Measurements from ENCODE around the gene FAM234A.

Gene FAM234A

GRCh38 chr16:273547-274421, 39.2 kb downstream of the FAM234A start:
- Histone ChIP-seq H3K27ac (ENCODE audit: low read length) (no peak overlapping the region), H3K27me3 (ENCODE audit: control insufficient read depth in 1 of 2, insufficient read depth in 2 of 2, low read length in 2 of 2) (peaks cover 4 to 10% of the 10 kb centered on the region in 2 donors), H3K4me3 (ENCODE audit: low read length in 2 of 2) (no peak overlapping the region), H3K36me3 (ENCODE audit: control insufficient read depth in 2 of 2, insufficient read depth in 2 of 2, low read length in 2 of 2) (no peaks in the 10 kb centered on the region), H3K9ac (ENCODE audit: low read length in 2 of 2) (no peak overlapping the region), H3K9me3 (ENCODE audit: control insufficient read depth in 2 of 2, low read length in 2 of 2) (no peaks in the 10 kb centered on the region), H3K4me1 (ENCODE audit: control insufficient read depth, insufficient read depth, low read length) (peaks cover 8% of the 10 kb centered on the region)

- Histone ChIP-seq H3K9ac (ENCODE audit: low read length in 2 of 2) (no peak overlapping the region), H3K27ac (ENCODE audit: low read length) (no peak overlapping the region), H3K9me3 (ENCODE audit: control insufficient read depth in 2 of 2, low read length in 2 of 2) (no peaks in the 10 kb centered on the region), H3K4me3 (ENCODE audit: low read length in 2 of 2) (peak overlapping the region; percentile 60 to 69), H3K27me3 (ENCODE audit: control insufficient read depth in 1 of 2, insufficient read depth in 2 of 2, low read length in 2 of 2) (peaks cover 5 to 16% of the 10 kb centered on the region in 2 donors), H3K4me1 (ENCODE audit: control insufficient read depth, insufficient read depth, low read length) (peaks cover 11% of the 10 kb centered on the region), H3K36me3 (ENCODE audit: control insufficient read depth in 2 of 2, insufficient read depth in 2 of 2, low read length in 2 of 2) (no peaks in the 10 kb centered on the region)
Observed at GRCh38 chr16:275041-275641, 40.5 kb downstream of the FAM234A start.

GRCh38 chr16:275786-276232, 41.2 kb downstream of the FAM234A start, which contains the start of gene RGS11:
Gene RGS11 (minus strand): TSS chr16:275944. CDS start chr16:275911, 33 bp downstream.
- Histone ChIP-seq H3K4me1 (ENCODE audit: control insufficient read depth, insufficient read depth, low read length) (peaks cover 14% of the 10 kb centered on the region), H3K9me3 (ENCODE audit: control insufficient read depth in 2 of 2, low read length in 2 of 2) (no peaks in the 10 kb centered on the region), H3K4me3 (ENCODE audit: low read length in 2 of 2) (peak within 1 kb of the TSS; percentile 60 to 69), H3K36me3 (ENCODE audit: control insufficient read depth in 2 of 2, insufficient read depth in 2 of 2, low read length in 2 of 2) (no peaks in the 10 kb centered on the region), H3K27me3 (ENCODE audit: control insufficient read depth in 1 of 2, insufficient read depth in 2 of 2, low read length in 2 of 2) (peaks cover 5 to 19% of the 10 kb centered on the region in 2 donors), H3K27ac (ENCODE audit: low read length) (no peak within 1 kb of the TSS), H3K9ac (ENCODE audit: low read length in 2 of 2) (no peak within 1 kb of the TSS)

GRCh38 chr16:276426-277077, 41.9 kb downstream of the FAM234A start:
- Histone ChIP-seq H3K27me3 (ENCODE audit: control insufficient read depth in 1 of 2, insufficient read depth in 2 of 2, low read length in 2 of 2) (peaks cover 6 to 27% of the 10 kb centered on the region in 2 donors), H3K4me1 (ENCODE audit: control insufficient read depth, insufficient read depth, low read length) (peaks cover 21% of the 10 kb centered on the region), H3K27ac (ENCODE audit: low read length) (no peak overlapping the region), H3K9me3 (ENCODE audit: control insufficient read depth in 2 of 2, low read length in 2 of 2) (no peaks in the 10 kb centered on the region), H3K36me3 (ENCODE audit: control insufficient read depth in 2 of 2, insufficient read depth in 2 of 2, low read length in 2 of 2) (no peaks in the 10 kb centered on the region), H3K9ac (ENCODE audit: low read length in 2 of 2) (no peak overlapping the region), H3K4me3 (ENCODE audit: low read length in 2 of 2) (peak overlapping the region in 1 of 2 donors; percentile 22)

- Histone ChIP-seq H3K4me3 (ENCODE audit: low read length in 2 of 2) (no peak overlapping the region), H3K9me3 (ENCODE audit: control insufficient read depth in 2 of 2, low read length in 2 of 2) (no peaks in the 10 kb centered on the region), H3K9ac (ENCODE audit: low read length in 2 of 2) (no peak overlapping the region), H3K27ac (ENCODE audit: low read length) (no peak overlapping the region), H3K4me1 (ENCODE audit: control insufficient read depth, insufficient read depth, low read length) (peaks cover 21% of the 10 kb centered on the region), H3K27me3 (ENCODE audit: control insufficient read depth in 1 of 2, insufficient read depth in 2 of 2, low read length in 2 of 2) (peaks cover 8 to 32% of the 10 kb centered on the region in 2 donors), H3K36me3 (ENCODE audit: control insufficient read depth in 2 of 2, insufficient read depth in 2 of 2, low read length in 2 of 2) (no peaks in the 10 kb centered on the region)
Observed at GRCh38 chr16:278863-279366, 44.3 kb downstream of the FAM234A start.

- Histone ChIP-seq H3K36me3 (ENCODE audit: control insufficient read depth in 2 of 2, insufficient read depth in 2 of 2, low read length in 2 of 2) (no peaks in the 10 kb centered on the region), H3K27me3 (ENCODE audit: control insufficient read depth in 1 of 2, insufficient read depth in 2 of 2, low read length in 2 of 2) (peaks cover 6 to 27% of the 10 kb centered on the region in 2 donors), H3K4me3 (ENCODE audit: low read length in 2 of 2) (no peak overlapping the region), H3K9me3 (ENCODE audit: control insufficient read depth in 2 of 2, low read length in 2 of 2) (no peaks in the 10 kb centered on the region), H3K9ac (ENCODE audit: low read length in 2 of 2) (no peak overlapping the region), H3K4me1 (ENCODE audit: control insufficient read depth, insufficient read depth, low read length) (peaks cover 21% of the 10 kb centered on the region), H3K27ac (ENCODE audit: low read length) (no peak overlapping the region)
Observed at GRCh38 chr16:279531-279930, 44.9 kb downstream of the FAM234A start.

- H3K27ac ChIP-seq (ENCODE audit: low read length), result no peak overlapping the region
- peaks cover 19% of the 10 kb centered on the region for H3K4me1 ChIP-seq (ENCODE audit: control insufficient read depth, insufficient read depth, low read length)
- no peak overlapping the region for H3K9ac ChIP-seq (ENCODE audit: low read length in 2 of 2)
- peaks cover 6 to 25% of the 10 kb centered on the region in 2 donors for H3K27me3 ChIP-seq (ENCODE audit: control insufficient read depth in 1 of 2, insufficient read depth in 2 of 2, low read length in 2 of 2)
- no peak overlapping the region for H3K4me3 ChIP-seq (ENCODE audit: low read length in 2 of 2)
- H3K36me3 ChIP-seq (ENCODE audit: control insufficient read depth in 2 of 2, insufficient read depth in 2 of 2, low read length in 2 of 2), result no peaks in the 10 kb centered on the region
- H3K9me3 ChIP-seq (ENCODE audit: control insufficient read depth in 2 of 2, low read length in 2 of 2), result no peaks in the 10 kb centered on the region
Observed at GRCh38 chr16:280005-280460, 45.4 kb downstream of the FAM234A start.

- Histone ChIP-seq H3K27ac (ENCODE audit: low read length) (no peak within 1 kb of the TSS), H3K4me3 (ENCODE audit: low read length in 2 of 2) (peak within 1 kb of the TSS in 1 of 2 donors; percentile 47), H3K36me3 (ENCODE audit: control insufficient read depth in 2 of 2, insufficient read depth in 2 of 2, low read length in 2 of 2) (no peaks in the 10 kb centered on the region), H3K4me1 (ENCODE audit: control insufficient read depth, insufficient read depth, low read length) (peaks cover 15% of the 10 kb centered on the region), H3K9ac (ENCODE audit: low read length in 2 of 2) (no peak within 1 kb of the TSS), H3K9me3 (ENCODE audit: control insufficient read depth in 2 of 2, low read length in 2 of 2) (no peaks in the 10 kb centered on the region), H3K27me3 (ENCODE audit: control insufficient read depth in 1 of 2, insufficient read depth in 2 of 2, low read length in 2 of 2) (peaks cover 6 to 23% of the 10 kb centered on the region in 2 donors)
Observed at GRCh38 chr16:280552-280951, 45.9 kb downstream of the FAM234A start, which contains the start of gene ARHGDIG. Gene ARHGDIG (plus strand): TSS chr16:280591. CDS start chr16:280681, 90 bp downstream.

- Histone ChIP-seq H3K9me3 (ENCODE audit: control insufficient read depth in 2 of 2, low read length in 2 of 2) (no peaks in the 10 kb centered on the region), H3K9ac (ENCODE audit: low read length in 2 of 2) (no peak overlapping the region), H3K27ac (ENCODE audit: low read length) (no peak overlapping the region), H3K36me3 (ENCODE audit: control insufficient read depth in 2 of 2, insufficient read depth in 2 of 2, low read length in 2 of 2) (no peaks in the 10 kb centered on the region), H3K4me1 (ENCODE audit: control insufficient read depth, insufficient read depth, low read length) (peaks cover 14% of the 10 kb centered on the region), H3K4me3 (ENCODE audit: low read length in 2 of 2) (peak overlapping the region in 1 of 2 donors; percentile 47), H3K27me3 (ENCODE audit: control insufficient read depth in 1 of 2, insufficient read depth in 2 of 2, low read length in 2 of 2) (peaks cover 6 to 23% of the 10 kb centered on the region in 2 donors)
Observed at GRCh38 chr16:280991-281659, 46.5 kb downstream of the FAM234A start.
